GM21381 (cell line): ENCODE measurements around the gene UGT1A10.
"Not testable (repeated sequence)": the region's sequence is repeated elsewhere in the genome, so short reads cannot be mapped to it uniquely, and the experiment has no call there.

ENCODE experiments used
- ATAC-seq: cut with Tn5 transposase; IDR thresholded peaks from one replicate; pipeline ENCODE4 v1.9.1; 2021; ENCODE audit warnings: mild to moderate bottlenecking, moderate library complexity; ENCODE audit not compliant: unreplicated experiment

Gene UGT1A10

DNA sequence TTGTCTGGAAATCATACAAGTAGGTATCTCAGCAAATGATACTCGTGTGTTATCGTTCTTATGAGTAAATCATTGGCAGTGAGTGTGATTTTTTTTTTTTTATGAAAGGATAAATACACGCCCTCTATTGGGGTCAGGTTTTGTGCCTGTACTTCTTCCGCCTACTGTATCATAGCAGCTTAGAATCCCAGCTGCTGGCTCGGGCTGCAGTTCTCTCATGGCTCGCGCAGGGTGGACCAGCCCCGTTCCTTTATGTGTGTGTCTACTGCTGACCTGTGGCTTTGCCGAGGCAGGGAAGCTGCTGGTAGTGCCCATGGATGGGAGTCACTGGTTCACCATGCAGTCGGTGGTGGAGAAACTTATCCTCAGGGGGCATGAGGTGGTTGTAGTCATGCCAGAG lies at the start of gene UGT1A10:
Gene UGT1A10 (plus strand): TSS at position 143 of the 400 bp plus-strand sequence. CDS start 75 bp downstream, at position 218.
- not testable (repeated sequence) for ATAC-seq

DNA sequence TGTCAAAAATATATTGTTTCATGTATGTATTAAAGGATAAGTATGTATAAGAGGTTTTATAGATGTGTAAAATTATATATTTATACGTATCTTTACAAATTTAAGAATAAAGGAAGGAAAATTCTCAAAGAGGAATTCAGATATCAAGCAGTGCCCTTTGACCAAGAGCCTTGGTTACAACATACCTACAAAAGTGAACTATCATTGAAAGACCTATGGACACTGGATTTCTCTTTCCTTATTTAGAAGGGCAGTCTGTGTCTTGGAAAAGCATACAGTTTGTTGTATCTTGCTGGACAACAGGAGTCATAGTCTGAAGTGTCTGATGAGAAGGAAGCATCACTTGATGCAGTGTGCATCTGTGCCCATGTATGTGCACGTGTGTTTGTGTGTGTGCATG lies 47.8 kb upstream of the UGT1A10 start:
- no peak for ATAC-seq

DNA sequence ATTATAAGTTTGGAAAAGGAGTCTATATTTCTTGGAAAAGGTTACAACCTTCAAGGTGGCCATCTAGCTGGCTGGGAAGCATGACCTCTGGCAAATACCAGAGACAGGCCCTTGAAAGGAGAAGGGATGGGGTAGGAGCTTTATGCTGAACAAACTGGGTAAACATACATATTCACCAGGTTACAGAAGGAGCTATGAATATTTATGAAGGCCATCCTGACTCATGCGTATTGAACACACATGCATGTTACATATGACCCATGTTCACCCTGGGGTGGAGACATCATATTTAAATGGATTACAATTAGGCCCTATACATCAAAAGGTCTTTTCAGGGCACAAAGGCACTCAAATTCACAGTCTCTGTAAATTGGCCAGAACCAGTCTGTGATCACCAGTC lies 43.5 kb upstream of the UGT1A10 start:
- not testable (repeated sequence) for ATAC-seq

DNA sequence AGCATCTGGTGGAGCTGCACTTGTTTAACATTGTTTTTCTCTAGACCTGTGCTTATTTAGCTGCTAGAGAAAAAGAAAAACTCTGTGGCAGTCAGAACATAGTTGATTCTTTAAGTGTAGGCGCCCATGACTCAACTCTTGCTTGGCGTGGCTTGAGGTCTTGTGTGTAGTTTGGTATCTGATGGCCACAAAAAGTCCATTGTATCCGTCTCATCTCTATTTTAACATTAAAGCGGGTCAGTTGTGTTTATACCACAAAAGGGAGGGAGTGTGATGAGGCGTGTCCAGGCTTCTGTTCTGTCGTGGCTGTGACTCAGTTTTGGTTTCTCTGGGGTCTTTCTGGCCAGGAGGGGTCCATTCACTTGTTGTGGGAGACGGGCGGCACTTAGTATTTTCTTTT lies 43.0 kb upstream of the UGT1A10 start:
- peak; percentile 43 for ATAC-seq

DNA sequence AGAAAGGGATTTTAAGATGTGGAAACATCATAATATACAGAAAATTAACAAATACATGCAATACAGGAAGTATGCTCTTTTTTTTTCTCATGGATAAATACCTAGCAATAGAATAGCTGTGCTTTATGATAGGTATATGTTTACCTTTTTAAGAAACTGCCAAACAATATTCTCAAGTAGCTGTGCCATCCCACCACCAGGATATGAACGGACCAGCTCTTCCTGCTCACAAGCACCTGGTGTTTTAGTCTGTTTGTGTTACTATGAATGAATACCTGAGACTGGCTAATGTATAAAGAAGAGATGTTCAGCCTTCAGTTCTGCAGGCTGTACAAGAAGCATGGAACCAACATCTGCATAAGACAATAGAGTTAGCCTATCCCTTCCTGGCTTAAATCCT lies 38.7 kb upstream of the UGT1A10 start:
- no peak for ATAC-seq

DNA sequence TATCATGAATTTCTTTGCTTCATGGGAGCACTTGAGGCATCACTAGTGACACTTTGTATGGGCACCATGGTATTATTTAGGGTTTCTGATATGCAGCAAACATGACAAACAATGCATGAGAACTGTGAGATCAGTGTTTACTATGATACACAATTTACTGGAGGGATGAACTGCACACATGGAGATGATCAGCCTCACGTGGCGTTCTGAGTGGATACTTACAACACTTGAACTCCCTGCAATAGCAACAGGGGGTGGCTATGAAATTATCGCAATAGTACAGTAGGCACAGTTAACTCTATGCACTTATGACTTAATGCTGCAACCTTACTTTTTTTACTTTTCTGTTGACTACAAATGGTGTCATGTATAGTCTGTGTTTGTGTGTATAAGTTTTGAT lies 37.3 kb upstream of the UGT1A10 start:
- no peak for ATAC-seq

DNA sequence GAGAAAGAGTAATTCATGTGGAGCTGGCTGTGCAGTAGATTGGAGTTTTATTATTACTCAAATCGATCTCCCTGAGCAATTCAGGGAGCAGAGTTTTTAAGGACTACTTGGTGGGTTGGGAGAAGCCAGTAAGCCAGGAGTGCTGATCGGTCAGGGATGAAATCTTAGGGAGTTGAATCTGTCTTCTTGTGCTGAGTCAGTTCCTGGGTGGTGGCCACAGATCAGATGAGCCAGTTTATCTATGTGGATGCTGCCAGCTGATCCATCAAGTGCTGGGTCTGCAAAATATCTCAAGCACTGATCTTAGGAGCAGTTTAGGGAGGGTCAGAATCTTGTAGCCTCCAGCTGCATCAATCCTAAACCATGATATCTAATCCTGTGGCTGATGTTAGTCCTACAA lies 35.9 kb upstream of the UGT1A10 start:
- ATAC-seq = no peak

GRCh38 chr2:233602076-233602475 lies 34.2 kb upstream of the UGT1A10 start:
- no peak for ATAC-seq

GRCh38 chr2:233603520-233603919 lies 32.7 kb upstream of the UGT1A10 start:
- ATAC-seq = no peak

DNA sequence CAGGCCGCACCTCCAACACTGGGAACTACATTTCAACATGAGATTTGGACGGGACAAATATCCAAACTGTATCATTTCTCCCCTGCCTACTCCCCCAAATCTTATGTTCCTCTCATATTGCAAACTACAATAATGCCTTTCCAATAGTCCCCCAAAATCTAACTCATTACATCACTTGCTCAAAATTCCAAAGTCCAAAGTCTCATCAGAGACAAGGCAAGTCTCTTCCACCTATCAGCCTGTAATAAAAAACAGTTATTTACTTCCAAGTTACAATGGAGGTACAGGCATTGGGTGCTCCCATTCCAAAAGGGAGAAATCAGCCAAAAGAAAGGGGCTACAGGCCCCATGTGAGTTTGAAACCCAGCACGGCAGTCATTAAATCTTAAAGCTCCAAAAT lies 31.4 kb upstream of the UGT1A10 start:
- no peak for ATAC-seq

DNA sequence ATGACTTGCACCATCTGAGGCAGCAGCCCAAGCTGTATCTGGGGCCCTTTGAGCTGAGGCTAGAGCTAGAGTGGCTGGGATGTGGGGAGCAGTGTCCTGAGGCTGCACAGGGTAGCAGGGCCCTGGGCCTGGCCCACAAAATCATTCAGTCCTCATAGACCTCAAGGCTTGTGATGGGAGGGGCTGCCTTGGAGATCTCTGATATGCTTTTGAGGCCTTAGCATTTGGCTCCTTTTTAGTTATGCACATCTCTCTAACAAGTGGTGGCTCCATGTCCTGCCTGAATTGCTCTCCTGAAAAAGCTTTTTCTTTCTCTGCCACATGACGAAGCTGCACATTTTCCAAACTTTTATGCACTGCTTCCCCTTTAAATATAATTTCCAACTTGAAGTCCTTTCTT lies 30.6 kb upstream of the UGT1A10 start:
- no peak for ATAC-seq

- ATAC-seq = no peak
Measured at GRCh38 chr2:233611284-233611683, 25.0 kb upstream of the UGT1A10 start.

- ATAC-seq = not testable (repeated sequence)
Measured at GRCh38 chr2:233617476-233617875, 18.8 kb upstream of the UGT1A10 start, which contains the start of gene UGT1A8. UGT1A8 (plus strand) TSS chr2:233617633; CDS start chr2:233617708, 75 bp downstream.

- ATAC-seq = no peak
Measured at GRCh38 chr2:233620204-233620603, 16.0 kb upstream of the UGT1A10 start.

DNA sequence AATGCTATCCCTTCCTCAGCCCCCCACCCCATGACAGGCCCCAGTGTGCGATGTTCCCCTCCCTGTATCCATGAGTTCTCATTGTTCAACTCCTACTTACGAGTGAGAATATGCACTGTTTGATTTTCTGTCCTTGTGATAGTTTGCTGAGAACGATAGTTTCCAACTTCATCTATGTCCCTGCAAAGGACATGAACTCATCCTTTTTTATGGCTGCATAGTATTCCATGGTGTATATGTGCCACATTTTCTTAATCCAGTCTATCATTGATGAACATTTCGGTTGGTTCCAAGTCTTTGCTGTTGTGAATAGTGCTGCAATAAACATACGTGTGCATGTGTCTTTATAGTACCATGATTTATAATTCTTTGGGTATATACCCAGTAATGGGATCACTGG lies 14.4 kb upstream of the UGT1A10 start:
- not testable (repeated sequence) for ATAC-seq

DNA sequence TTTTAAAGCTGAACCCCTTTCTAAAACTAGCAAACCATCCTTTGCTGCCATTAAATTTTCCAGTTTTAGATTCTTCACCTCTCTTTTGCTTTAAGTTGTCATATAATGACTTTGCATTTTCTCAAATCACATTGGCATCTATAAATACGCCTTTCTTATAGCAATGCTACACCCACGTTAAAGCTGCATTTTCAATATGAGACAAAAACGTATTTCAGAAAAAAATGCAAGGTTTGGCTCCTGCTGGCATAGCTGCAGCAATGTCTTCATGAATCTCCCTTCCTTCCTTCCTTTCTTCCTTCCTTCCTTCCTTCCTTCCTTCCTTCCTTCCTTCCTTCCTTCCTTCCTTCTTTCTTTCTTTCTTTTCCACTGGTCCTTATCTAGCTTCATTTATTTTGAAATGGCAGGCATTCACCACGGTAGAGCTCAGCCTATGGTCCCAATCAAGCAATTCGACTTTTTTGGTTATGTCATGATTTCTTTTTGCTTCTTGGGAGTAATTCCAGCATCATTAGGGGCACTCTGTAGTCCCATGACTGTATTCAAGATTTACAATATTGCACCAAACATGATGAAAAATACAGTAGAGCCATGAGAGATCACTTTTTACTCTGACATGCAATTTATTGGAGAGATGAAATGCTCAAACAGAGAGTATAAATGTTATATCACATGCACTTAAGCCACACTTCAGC lies 8.8 kb upstream of the UGT1A10 start:
- ATAC-seq = no peak

DNA sequence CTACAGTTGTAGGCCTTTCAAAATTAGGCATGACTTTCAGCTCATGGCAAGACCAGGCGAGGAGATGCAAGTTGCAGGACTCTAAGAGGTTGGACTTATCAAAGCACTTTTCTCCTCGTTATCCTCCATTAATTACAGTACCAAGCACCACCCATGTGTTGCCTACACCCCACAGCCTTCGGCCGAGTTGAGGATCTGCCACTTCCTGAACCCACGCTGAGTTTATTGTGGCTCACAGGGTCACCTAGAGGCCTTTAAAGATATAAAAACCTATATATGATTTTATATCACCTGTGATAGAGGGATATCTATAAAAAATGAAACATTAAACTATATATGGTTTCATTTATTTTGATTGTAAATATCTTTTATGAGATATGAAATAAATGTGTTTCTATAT lies 2.6 kb downstream of the UGT1A10 start:
- no peak for ATAC-seq

- no peak for ATAC-seq
Measured at GRCh38 chr2:233639860-233640259, 3.6 kb downstream of the UGT1A10 start.

DNA sequence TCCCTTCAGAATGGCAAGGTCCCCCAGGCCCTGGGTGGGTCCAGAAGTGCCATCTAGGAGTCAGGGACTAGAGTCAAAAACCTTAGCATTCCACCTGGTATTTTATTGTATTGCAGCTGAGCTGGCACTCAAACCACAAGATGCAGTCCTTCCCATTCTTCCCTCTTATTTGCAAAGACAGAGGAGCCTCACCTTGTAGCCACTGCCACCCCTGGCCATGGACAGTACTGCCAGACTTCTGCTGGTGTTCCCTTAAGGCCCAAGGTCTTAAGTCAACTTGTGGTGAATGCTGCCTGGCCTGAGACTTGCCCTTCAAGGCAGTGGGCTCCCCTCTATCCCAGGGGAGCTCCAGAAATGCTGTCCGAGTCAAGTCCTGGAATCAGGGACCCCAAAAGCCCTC lies 6.9 kb downstream of the UGT1A10 start:
- ATAC-seq = no peak

DNA sequence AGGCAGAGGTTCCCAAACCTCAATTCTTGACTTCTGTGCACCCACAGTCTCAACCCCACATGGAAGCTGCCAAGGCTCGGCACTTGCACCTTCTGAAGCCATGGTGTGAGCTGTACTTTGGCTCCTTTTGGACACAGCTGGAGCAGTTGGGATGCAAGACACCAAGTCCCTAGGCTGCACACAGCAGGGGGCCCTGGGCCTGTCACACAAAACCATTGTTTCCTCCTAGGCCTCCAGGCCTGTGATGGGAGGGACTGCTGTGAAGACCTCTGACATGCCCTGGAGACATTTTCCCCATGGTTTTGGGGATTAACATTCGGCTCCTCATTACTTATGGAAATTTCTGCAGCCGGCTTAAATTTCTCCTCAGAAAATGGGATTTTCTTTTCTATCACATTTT lies 9.8 kb downstream of the UGT1A10 start:
- not testable (repeated sequence) for ATAC-seq

DNA sequence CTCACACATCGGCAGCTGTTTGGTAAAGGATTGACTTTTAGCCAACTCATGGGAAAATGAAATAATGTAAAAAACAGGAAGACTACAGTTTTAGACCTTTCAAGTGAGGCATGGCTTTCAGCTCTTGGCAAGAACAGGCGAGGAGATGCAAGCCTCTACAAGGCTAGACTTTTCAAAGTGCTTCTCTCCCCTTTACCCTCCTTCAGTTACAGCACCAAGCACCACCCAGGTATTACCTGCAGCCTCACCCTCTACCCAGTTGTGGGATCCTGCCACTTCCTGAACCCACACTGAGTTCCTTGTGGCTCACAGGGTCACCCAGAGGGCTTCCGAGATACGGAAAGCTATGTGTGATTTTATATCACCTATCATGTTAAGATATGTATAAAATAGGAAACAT lies 14.7 kb downstream of the UGT1A10 start:
- ATAC-seq = no peak

- ATAC-seq = no peak
Measured at GRCh38 chr2:233651430-233651829, 15.2 kb downstream of the UGT1A10 start.

DNA sequence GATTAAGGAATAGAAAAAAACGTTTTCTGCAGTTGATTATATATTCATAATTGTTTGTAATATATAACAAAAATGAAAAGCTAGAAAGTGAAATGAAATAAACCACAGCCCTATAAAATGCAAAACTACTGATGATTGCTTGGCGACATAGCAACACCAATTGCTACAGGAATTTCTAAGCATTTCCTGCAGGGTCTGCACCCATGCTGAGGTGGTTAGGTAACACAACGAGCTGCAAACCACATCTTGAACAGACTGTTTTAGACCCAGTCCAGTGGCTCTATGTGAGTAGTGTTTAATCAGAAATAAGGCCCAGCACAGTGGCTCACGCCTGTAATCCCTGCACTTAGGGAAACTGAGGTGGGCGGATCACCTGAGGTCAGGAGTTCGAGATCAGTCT lies 18.3 kb downstream of the UGT1A10 start:
- no peak for ATAC-seq
